Hypothalamus (tissue), 51 donors: ENCODE data around the gene SLC44A1.
A peak's percentile ranks its signal among the peaks of the same experiment; 100 is the strongest.
"Not testable (repeated sequence)": the region's sequence is repeated elsewhere in the genome, so short reads cannot be mapped to it uniquely, and the experiment has no call there.

ENCODE experiments used
- DNase-seq, 51 donors: peaks; one replicate each; lab custom pipeline; 2025; lab: John Stamatoyannopoulos, UW

Gene SLC44A1

DNA sequence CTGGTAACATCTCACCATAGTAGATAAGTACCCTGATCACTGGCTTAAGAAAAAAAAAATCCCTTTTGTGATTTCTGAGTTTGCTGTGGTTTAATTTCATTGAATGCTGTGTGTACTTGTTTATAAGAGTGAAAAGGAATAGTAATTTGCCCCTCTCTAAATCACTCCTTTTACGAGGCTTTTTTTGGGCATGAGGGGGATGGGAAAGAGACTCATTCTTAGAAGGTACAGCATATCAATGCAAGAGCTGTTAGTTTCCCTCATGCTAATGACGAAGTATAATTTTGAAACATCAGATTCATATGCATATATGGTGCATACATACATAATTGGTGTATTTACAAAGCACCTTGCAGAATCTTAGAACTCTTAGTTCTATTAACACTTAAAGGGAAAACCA, 2.4 kb upstream of the SLC44A1 start:
- peak in 1 of 51 donors; percentile 20 for DNase-seq

DNA sequence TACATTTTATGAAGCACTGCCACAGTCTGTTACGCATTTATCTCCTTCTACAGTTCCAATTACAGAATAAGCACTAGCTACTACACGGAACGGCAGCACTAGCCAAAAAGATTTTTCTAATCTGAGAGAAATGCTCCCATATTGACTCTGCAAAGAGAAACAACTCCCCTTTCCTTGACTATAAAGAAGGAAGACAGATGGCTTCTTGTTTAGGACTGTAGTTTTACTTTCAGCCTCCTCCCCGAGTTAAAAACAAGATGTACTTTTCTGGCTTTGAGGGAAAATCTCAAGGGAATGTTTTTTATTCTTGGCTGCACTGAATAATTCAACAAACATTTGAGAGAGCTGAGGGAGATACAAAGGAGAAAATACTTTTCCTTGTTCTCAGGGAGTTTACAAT, 1.9 kb upstream of the SLC44A1 start:
- peak in 1 of 51 donors; percentile 42 for DNase-seq

DNA sequence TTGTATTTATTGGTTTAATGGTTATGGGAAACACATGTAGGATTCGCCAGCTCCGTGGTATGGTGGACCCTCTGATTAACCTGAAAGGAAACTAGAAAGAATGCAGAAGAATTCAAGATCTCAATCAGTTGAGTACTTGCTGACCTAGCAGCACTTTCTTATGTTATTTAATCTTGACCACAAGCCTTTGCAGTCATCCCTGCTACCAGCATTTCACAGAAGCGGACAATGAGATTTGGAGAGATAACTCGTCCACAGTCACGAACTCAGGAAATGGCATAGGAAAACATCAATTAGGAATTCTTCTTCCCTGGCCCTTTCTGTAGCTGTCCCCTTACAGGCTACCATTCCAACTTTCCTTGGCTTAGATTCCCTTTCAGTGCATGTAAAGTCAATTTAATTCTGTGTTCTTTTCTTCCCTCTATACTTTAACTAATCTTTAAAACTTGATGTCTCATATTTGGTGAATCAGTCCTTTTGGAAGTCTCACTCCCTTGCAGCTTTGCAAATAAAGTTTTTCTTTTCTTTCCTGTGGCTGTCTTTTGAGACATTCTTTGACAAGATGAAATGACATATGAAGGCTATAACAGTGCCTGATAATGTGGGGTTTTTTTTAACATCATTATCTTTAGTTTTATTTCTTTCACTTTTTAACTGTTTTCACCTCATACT, 1.3 kb upstream of the SLC44A1 start:
- no peak for DNase-seq

DNA sequence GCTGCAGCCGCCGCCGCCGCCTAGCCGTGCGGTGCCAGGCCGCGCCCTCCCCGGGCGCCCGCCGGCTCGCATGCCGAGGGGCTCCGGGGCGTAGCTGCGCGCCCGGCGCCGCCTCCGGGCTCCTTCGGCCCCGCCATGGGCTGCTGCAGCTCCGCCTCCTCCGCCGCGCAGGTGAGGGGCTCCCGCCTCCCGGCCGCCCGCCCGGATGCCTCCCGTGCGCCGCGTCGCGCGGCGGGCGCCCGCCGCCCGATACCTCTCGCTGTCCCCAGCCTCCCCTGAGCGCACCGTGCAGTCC, 230 bp downstream of the SLC44A1 start:
- no peak for DNase-seq

DNA sequence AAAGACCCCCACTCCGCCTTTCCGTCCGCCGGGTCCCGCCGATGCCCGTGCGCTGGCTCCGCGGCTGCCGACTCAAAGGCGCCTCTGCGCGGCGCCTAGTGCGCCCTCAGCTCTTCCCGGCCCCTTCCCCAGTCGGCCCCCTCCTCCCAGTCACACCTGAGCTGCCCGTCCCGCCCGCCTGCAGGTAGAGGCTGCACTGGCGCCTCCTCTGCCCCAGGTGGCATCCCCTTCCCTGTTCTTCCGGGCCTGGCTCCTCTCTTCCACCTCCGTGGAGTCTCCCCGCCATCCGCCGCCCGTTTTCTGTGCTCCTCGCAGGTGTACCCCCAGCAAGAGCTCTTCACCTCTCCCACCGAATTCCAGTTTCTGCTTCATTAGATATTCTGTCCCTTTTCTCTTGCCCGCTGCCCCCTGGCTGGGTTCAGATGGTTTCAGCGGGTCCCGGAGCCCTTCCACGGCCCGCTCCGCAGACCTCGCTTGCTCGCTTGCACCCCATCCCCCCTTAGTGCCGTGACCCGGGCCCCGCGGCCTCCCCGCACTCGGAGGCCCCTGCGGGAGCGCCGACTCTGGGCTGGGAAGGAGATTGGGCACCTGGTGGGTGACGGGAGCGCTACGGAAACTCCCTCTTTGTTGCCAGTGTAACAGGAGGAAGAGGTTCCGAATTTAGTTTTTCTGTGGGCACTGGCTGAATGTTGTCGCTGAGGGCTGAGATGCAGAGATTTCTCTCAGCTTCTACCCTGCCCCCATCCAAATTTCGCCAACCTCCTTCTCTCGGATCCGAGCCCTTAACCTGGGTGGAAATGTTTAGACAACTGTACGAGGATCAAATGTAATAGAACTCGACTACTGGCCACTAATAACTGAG, 809 bp downstream of the SLC44A1 start:
- DNase-seq: peak in 44 of 51 donors; percentile 17 to 77 (median 43)

DNA sequence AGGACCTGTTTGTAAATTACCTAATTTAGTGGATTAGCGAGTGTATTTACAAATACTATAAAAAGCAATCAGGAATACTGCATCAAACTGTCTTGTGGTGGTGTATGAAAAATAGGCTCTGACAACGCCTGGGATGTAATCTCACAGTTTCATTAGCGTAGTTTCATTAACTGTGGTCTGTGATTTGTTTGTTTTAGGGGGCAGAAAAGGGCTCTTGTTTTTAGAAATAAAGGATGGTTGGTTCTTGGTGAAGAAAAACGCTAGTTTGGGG, 1.4 kb downstream of the SLC44A1 start:
- DNase-seq: peak in 1 of 51 donors; percentile 77

DNA sequence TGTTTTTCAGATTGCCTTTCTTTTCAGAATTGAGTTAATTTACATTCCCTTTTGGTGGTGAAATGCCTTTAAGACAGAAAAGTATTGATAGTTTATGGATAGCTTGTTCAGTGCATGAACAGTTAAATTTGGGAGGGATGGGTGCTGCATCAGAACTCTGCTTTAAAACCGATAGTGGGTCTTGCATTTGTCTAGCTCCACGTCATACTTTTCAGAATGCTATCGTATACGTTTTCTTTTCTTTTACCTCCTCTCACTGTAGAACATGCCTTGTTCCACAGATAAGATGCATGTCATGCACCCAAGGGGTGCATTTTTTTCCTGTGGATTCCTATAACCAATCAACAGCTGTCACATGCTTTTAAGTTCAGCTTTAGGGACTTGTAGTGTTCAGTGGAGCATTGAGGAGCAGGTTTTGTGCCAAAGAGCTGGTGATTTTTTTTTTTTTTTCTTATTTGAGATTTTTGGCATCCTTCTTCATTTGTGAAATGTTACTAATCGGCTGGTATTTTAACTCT, 2.3 kb downstream of the SLC44A1 start:
- DNase-seq: peak in 1 of 51 donors; percentile 35

DNA sequence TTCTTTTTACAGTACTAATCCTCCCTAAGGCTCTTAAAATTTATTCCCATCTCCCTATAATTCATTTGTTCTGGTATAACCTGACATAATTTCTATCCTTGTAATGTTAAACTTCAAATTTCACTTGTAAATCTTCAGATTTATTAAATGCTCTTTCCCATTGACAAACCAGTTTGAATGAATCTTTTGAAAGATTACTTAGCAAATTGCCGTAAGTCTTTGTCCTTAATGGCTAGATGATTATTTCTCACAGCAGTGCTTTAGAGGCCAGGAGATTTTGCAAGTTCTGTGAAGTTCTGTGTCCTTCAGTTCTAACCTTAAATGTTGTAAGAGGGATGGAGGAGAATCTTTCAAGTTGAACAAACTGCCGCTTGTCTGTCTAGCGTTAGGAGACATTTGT, 4.2 kb downstream of the SLC44A1 start:
- no peak for DNase-seq

DNA sequence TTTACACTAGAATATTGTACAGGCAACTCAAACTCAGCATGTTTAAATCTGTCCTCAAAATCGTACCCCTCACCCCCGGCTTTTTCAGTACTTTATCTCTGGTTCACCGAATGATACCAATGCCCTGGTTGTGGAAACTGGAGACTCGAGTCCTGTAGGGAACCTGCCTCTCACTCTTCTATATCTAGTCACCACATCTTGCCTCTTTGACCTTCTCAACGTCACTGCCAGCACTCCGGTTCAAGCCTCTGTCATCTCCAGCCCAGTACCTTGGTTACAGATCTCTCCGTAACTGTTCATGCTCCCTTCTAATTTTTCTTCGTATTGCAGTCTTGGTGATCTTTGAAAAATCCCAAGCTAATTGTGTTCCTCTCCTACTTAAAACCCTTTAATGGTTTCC, 6.7 kb downstream of the SLC44A1 start:
- no peak for DNase-seq

DNA sequence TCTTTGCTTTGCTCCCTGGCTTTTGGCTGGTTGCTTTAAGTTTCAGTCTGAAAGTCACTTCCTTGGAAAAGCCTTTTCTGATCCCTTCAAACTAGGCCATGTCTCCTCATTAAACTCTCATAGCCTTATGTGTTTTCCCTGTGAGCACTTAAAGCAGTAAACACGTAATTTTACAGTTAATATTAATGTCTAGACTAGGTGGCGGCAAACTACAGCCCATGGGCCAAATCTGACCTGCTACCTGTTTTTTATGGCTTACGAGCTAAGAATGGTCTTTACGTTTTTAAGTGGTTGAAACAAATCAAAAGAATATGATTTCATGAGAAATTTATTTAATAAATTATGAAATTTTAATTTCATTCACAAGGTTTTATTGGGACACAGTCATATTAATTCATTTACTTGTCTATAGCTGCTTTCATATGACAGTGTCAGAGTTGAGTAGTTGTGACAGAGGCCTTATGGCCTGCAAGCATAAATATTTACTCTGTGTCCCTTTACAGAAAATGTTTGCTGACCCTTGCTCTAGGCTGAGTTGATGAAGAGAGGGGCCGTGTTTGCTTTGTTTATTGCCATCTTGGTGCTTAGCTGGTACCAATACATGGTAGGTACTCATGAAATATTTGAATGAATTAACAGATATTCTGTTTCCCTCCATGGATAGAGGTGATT, 7.4 kb downstream of the SLC44A1 start:
- no peak for DNase-seq

DNA sequence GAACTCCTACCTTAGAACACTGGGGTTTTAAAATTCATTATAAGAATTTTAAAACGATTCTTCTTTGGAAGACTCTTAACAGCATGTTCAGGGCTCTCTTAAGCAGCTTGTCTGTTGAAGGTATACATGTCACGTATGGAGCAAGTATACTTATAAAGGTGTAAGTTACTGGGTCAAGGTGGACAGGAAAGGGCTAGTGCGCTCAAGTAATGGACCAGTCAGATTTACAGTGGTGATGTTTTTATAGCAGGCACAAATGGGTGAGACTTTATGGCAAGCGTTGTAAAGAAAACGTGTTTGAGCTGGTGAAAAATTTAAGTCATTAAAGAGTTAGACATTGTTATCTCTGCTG, 7.9 kb downstream of the SLC44A1 start:
- DNase-seq: no peak

DNA sequence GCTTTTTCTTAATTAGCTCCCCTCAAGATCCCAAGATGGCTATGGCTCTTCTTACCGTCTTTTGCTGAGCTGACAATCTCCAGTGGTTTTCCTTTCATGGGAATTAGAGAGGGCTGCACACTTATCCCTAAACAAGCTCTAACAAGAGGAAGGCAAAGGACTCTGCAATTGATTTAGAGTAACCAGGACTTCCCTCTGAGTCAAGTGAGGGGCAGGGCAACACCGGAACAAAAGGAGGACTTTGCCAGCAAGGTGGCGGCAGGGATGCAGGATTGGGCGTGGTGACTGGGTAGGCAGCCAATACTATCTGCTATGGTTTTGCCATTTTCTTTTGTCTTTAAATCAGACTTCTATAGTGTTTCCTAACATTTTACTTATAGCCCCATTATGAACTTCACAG, 9.8 kb downstream of the SLC44A1 start:
- DNase-seq: no peak

DNA sequence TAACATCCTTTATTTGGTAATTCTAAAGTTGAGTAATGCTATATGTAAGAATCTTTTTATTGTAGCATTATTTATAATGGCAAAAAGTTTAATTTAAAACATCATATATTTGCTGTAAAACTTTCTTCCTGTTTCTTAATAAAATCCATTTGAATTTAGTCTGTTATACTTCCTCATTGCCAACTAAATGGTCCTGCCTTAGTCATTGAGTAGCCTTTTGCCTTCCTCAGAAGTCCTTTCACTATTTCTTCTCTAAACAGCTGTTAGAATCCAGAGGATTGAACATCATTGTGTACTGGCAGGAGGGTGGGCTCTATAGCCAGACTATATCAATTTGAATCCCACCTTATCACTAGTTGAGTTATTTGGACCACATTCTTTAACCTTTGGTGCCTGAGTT, 11.0 kb downstream of the SLC44A1 start:
- DNase-seq: no peak

DNA sequence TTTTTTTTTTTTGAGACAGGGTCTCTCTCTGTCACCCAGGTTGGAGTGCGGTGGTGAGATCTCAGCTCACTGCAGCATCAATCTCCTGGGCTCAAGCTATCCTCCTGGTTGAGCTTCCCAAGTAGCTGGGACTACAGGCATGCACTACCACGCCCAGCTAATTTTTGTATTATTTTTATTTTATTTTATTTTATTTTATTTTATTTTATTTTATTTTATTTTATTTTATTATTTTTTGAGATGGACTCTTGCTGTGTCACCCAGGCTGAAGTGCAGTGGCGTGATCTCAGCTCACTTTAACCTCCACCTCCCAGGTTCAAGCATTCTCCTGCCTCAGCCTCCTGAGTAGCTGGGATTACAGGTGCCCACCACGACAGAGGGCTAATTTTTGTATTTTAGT, 12.1 kb downstream of the SLC44A1 start:
- not testable (repeated sequence) for DNase-seq

DNA sequence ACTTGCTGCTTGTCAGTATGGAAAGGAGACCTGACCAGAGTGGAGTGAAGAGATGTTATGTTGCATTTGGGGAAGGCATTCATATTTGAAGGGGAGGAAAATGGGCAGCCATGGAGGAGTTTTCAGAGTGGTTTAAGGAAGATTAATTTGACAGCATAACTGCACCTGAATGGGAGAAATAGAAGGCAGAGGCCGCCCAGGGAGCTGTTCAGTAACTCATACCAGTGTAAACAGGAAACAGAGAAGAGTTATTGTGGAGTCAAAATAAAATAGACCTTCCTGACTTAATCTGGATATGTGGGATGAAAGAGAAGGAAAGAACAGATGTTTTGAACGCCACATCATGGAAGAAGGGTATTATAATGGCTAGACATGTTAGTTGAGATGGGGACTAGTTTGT, 13.4 kb downstream of the SLC44A1 start:
- no peak for DNase-seq

DNA sequence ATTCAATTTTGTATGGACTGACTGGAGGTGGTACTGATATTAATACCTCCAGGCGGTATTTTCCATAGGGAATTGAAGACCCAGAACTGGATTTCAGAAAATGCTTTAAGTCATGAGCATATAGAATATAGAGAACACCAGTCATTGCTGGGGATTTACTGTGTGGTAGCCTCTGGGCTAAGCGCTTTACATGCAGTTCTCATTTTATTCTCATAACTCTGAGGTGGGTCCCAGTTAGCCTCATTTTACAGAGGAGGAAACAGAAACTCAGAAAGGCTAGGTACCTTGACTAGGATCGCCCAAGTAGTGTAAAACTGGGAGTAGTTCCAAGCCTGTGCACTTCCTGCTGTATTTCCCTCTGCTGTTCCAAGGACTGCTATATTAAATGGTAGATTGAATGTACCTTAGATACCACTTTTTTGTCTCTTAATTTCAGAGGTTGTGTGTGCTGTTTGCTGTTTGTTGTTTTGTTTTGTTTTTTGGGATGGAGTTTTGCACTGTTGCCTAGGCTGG, 13.8 kb downstream of the SLC44A1 start:
- no peak for DNase-seq

DNA sequence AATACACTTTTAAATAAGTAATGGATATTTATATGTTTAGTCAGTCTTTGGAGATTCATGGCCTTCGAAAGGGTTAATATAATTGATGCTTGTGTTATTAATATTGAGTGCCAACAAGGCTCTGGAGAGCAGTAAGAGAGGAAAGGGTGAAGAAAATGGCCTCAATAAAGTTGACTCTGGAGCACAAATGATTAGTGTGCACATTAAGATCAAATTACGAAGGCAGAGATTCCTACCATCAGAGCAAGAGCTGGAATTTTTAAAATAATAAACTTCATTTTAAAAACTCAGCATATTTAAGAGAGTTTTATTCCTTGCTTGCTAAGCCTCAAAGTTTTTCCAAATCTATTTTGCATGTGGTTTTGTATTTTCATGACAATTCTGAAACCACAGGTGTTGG, 14.8 kb downstream of the SLC44A1 start:
- DNase-seq: no peak

DNA sequence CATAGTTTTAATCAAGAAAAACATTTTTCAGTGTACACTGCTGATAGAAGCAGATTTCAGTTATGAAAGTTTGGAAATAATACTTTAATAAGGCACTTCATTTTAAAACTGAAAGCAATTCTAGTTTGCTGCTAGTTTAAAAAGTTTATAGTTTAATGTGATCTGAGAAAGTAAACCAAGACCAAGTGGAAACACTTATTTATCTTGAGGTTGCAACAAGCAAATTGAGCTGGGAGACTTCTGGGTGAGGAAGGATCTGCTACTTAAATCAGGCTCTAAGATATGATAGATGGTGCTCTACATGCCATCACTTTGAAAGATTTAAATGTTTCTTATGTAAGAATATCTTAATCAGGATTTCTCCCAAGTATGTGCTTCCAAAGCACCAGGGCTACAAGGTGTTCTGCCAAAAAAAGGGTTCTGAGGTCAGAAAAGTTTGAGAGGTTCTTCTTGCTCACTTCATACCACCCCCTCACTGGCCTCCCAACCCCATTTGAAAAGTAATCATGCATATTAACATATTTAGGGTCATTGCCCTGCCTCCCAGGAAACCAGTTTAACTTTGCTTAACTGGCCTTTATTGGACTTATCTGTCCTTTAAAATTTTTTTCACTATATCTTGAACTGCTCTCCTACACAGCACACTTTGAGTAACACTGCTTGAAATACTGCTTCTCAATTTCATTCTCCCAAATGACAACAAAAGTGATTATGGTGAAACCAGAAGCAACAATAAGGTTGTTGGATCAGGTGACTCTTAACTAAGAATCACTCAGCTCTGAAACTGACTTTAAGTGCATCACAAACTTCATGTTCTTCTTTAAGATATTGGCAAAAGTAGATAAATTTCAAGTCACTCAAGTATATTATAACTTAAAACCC, 15.5 kb downstream of the SLC44A1 start:
- no peak for DNase-seq

DNA sequence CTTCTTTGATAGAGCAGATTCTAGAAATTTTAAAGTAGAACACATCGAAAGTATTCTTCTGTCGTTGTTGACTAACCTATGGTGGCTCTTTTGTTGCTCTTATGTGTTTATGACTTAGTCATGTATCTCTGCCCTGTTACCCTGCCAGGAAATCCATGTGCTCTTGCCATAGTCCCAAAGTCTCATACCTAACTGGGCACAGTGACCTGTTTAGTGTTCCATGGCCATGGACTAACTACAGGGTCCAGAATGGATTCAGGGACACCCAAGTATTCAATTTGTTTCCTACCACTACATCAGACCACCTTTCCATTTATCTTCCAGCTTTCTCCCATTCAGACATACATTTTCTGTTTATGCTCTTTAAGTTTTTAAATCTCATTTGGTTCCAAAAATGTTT, 18.0 kb downstream of the SLC44A1 start:
- DNase-seq: no peak

DNA sequence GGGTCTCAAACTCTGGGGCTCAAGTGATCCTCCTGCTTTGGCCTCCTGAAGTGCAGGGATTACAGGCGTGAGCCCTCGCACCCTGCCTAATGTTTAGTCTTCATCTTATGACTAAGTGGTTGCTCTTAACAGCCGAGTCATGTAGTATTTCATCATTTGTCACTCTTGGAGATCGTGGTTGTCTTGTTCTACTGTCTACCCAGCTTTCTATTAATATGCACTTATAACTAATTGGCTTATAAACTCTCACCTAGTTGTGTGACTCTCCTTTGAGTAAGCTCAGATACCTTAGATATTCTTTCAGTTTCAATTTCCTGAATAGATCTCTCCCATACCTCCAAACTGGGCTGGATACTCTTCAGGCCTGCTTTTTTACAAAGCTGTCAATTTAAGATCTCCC, 19.9 kb downstream of the SLC44A1 start:
- DNase-seq: no peak

DNA sequence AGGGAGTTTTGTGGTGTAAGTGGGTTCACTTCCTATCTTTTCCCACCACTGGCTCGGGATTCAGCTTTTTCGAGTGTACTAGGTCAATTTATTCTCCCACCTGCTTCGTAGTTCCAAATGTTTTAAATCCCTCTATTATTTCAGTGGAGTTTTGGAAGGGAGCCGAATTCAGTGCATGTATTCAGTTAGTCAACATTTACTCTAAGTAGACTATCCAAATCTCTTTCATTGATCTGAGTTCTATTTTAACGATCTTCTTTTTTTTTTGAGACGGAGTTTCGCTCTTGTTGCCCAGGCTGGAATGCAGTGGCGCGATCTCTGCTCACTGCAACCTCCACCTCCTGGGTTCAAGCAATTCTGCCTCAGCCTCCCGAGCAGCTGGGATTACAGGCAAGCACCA, 23.8 kb downstream of the SLC44A1 start:
- DNase-seq: not testable (repeated sequence)
